Upper lobe of left lung (tissue), 6 donors: Measurements from ENCODE around the gene TMEM221. TPM values are rescaled to one million over a fixed set of nuclear protein-coding genes. Genes with fewer than 3 reads are reported as not detected.
A peak's percentile ranks its signal among the peaks of the same experiment; 100 is the strongest.

Source experiments
- ATAC-seq, 2 donors: fragments of 200-7000 bp; cut with Tn5 transposase; one replicate each; pipeline ENCODE4 v1.9.1; 2022; ENCODE audit warnings: mild to moderate bottlenecking in 2 of 2, moderate library complexity in 2 of 2; ENCODE audit not compliant: low FRiP score in 2 of 2
- DNase-seq, 2 donors: peaks; one replicate each; pipeline ENCODE4 v3.0.0-alpha.2; 2019 to 2020
- H3K27ac ChIP-seq, 4 donors: fragments of 200-600 bp; sonication (generic); one replicate each; pipeline ENCODE4 v1.5.1; 2016 to 2019
- H3K27me3 ChIP-seq, 4 donors: fragments of 200-600 bp; sonication (generic); one replicate each; pipeline ENCODE4 v1.5.1; 2017 to 2019
- H3K36me3 ChIP-seq, 4 donors: fragments of 200-600 bp; sonication (generic); one replicate each; pipeline ENCODE4 v1.5.1; 2016 to 2019
- H3K4me1 ChIP-seq, 4 donors: fragments of 200-600 bp; sonication (generic); one replicate each; pipeline ENCODE4 v1.5.1; 2018 to 2019
- H3K4me3 ChIP-seq, 4 donors: fragments of 200-600 bp; sonication (generic); one replicate each; pipeline ENCODE4 v1.5.1; 2017 to 2019; ENCODE audit warnings: mild to moderate bottlenecking in 2 of 4, moderate library complexity in 1 of 4
- H3K9me3 ChIP-seq, 4 donors: fragments of 200-600 bp; sonication (generic); one replicate each; pipeline ENCODE4 v1.5.1; 2018 to 2019
- CTCF ChIP-seq, 6 experiments: fragments of 450-650 bp in 4 of 6; fragments of 200-600 bp in 2 of 6; sonication (generic) in 2 of 6; IDR thresholded peaks; one replicate each; pipeline ENCODE4 v1.5.1; 2016 to 2019; ENCODE audit warnings: antibody characterized with exemption in 6 of 6
- EP300 ChIP-seq, 4 donors: sonication (generic); formaldehyde crosslinking; IDR thresholded peaks; one replicate each; pipeline ENCODE4 v1.5.1; 2017; ENCODE audit warnings: antibody characterized with exemption in 4 of 4, control low read depth in 2 of 4
- POLR2A ChIP-seq, 4 donors: fragments of 450-650 bp; IDR thresholded peaks; one replicate each; pipeline ENCODE4 v1.5.1; 2016 to 2017; ENCODE audit warnings: antibody characterized with exemption in 4 of 4, mild to moderate bottlenecking in 2 of 4
- POLR2AphosphoS5 ChIP-seq, 2 donors: sonication (generic); formaldehyde crosslinking; IDR thresholded peaks; one replicate each; pipeline ENCODE4 v1.5.1; 2017; ENCODE audit warnings: antibody characterized with exemption in 2 of 2
- WGBS, 2 donors: methylation state at CpG; one replicate each; pipeline ENCODE4 v1.1.5; 2017 to 2018; 5-methylcytosine and 5-hydroxymethylcytosine counted together
- total RNA-seq, 6 donors: library from RNA; depleted of rRNA in 4 of 6; stranded (reverse); fragments of >200 nt in 4 of 6; gene quantifications; one replicate each; pipeline versions ENCODE4 v1.1.0 to v1.2.1, GENCODE V29; 2016 to 2021
- donor health status: DM: no; HTN: no; CAD: no; lungs with moderate emphysema.
- donor health status: DM: no; HTN: yes; CAD: no; lungs with severe emphysema.

The TMEM221 gene
- total RNA-seq, 6 donors from 2014 or later = 0.14 TPM; not detected in 5

GRCh38 chr19:17435218-17435617 lies 13.2 kb downstream of the TMEM221 start:
- no peak for ATAC-seq
- 67 to 72% methylated on average over 3 to 7 of the region's 7 CpGs for WGBS, 2 donors

GRCh38 chr19:17431417-17431816 lies 17.1 kb downstream of the TMEM221 start:
- TF ChIP-seq POLR2AphosphoS5 (IDR thresholded peaks at IDR 0.05) = no peak
- TF ChIP-seq EP300 (IDR thresholded peaks at IDR 0.05) = no peak
- TF ChIP-seq CTCF (IDR thresholded peaks at IDR 0.05) = no peak
- TF ChIP-seq POLR2A (IDR thresholded peaks at IDR 0.05) = no peak
- ATAC-seq (no peak), DNase-seq (no peak)
- WGBS, 2 donors = 91% methylated on average over 7 of the region's 7 CpGs
- H3K36me3 ChIP-seq = no peaks in the 10 kb centered on the region
- no peak overlapping the region for H3K27ac ChIP-seq
- no peaks in the 10 kb centered on the region for H3K9me3 ChIP-seq
- no peaks in the 10 kb centered on the region for H3K27me3 ChIP-seq
- H3K4me3 ChIP-seq = no peak overlapping the region
- no peaks in the 10 kb centered on the region for H3K4me1 ChIP-seq

More at GRCh38 chr19:17435218-17435617, 13.2 kb downstream of the TMEM221 start:
- H3K27me3 ChIP-seq = no peaks in the 10 kb centered on the region
- H3K36me3 ChIP-seq = no peaks in the 10 kb centered on the region
- no peak for DNase-seq
- no peak overlapping the region for H3K4me3 ChIP-seq
- no peak overlapping the region for H3K27ac ChIP-seq
- H3K9me3 ChIP-seq = no peaks in the 10 kb centered on the region
- H3K4me1 ChIP-seq = no peaks in the 10 kb centered on the region
- no peak for TF ChIP-seq CTCF (IDR thresholded peaks at IDR 0.05)

GRCh38 chr19:17429641-17430113 lies 18.8 kb downstream of the TMEM221 start:
- H3K9me3 ChIP-seq = no peaks in the 10 kb centered on the region
- no peaks in the 10 kb centered on the region for H3K27me3 ChIP-seq
- DNase-seq = no peak
- peaks cover 0 to 5% (median 0%) of the 10 kb centered on the region in 4 donors for H3K4me1 ChIP-seq
- WGBS, 2 donors = 68 to 79% methylated on average over 8 to 17 of the region's 17 CpGs
- no peak overlapping the region for H3K4me3 ChIP-seq
- no peaks in the 10 kb centered on the region for H3K36me3 ChIP-seq
- TF ChIP-seq CTCF (IDR thresholded peaks at IDR 0.05) (no peak), POLR2A (IDR thresholded peaks at IDR 0.05) (no peak), EP300 (IDR thresholded peaks at IDR 0.05) (no peak), POLR2AphosphoS5 (IDR thresholded peaks at IDR 0.05) (no peak)
- peak in 1 of 2 donors; percentile 62 for ATAC-seq
- no peak overlapping the region for H3K27ac ChIP-seq

GRCh38 chr19:17424743-17425365 lies 23.6 kb downstream of the TMEM221 start:
- WGBS, 2 donors = 42 to 44% methylated on average over 17 to 20 of the region's 27 CpGs
- Histone ChIP-seq H3K4me3 (no peak overlapping the region), H3K36me3 (peaks cover 0 to 13% (median 8%) of the 10 kb centered on the region in 4 donors), H3K9me3 (no peaks in the 10 kb centered on the region), H3K27me3 (no peaks in the 10 kb centered on the region), H3K4me1 (peaks cover 4 to 18% (median 7%) of the 10 kb centered on the region in 4 donors), H3K27ac (no peak overlapping the region)
- peak in 1 of 2 donors; percentile 81 for DNase-seq
- ATAC-seq = peak in 1 of 2 donors; percentile 57
- TF ChIP-seq CTCF (IDR thresholded peaks at IDR 0.05) = peak in 2 of 6 experiments; percentile 19 to 20
- no peak for TF ChIP-seq POLR2AphosphoS5 (IDR thresholded peaks at IDR 0.05)
